HepG2 (cell line): Measurements from ENCODE around the gene HSCB. TPM values are rescaled to one million over a fixed set of nuclear protein-coding genes. Genes with fewer than 3 reads are reported as not detected.

Experiments used
- ASH2L ChIP-seq: fragments of 300-600, 200-600 bp; sonication (generic); IDR thresholded peaks from 2 replicates; pipeline ENCODE4 v1.7.0; 2017; ENCODE audit warnings: low read depth, mild to moderate bottlenecking, moderate library complexity, mixed read lengths, low read length; ENCODE audit not compliant: insufficient read length
- HES4 ChIP-seq: sonication (generic); formaldehyde crosslinking; IDR thresholded peaks from 2 replicates; pipeline ENCODE4 v1.9.0; 2021; ENCODE audit warnings: mild to moderate bottlenecking, missing genetic modification reagents, borderline replicate concordance
- HNRNPLL ChIP-seq: fragments of 200-400 bp; formaldehyde crosslinking; IDR thresholded peaks from 2 replicates; pipeline ENCODE4 v1.6.1; 2017; ENCODE audit warnings: mild to moderate bottlenecking, low read depth, low read length; ENCODE audit not compliant: poor library complexity, severe bottlenecking
- IKZF4 ChIP-seq: sonication (generic); formaldehyde crosslinking; IDR thresholded peaks from 2 replicates; pipeline ENCODE4 v1.5.1; 2020; ENCODE audit warnings: borderline replicate concordance, mild to moderate bottlenecking, low read depth, missing genetic modification reagents; ENCODE audit errors: not compliant biosample characterization
- MED1 ChIP-seq: sonication (generic); formaldehyde crosslinking; IDR thresholded peaks from 2 replicates; pipeline ENCODE4 v1.4.0; 2020; ENCODE audit warnings: missing genetic modification reagents
- PHF8 ChIP-seq: sonication (generic); formaldehyde crosslinking; IDR thresholded peaks from 2 replicates; pipeline ENCODE4 v1.5.0; 2020; ENCODE audit warnings: missing genetic modification reagents
- ZBTB14 ChIP-seq: sonication (generic); formaldehyde crosslinking; IDR thresholded peaks from 2 replicates; pipeline ENCODE4 v1.4.0; 2020; ENCODE audit warnings: missing genetic modification reagents
- ZFP41 ChIP-seq: sonication (generic); formaldehyde crosslinking; IDR thresholded peaks from 2 replicates; pipeline ENCODE4 v1.4.0; 2020; ENCODE audit warnings: mild to moderate bottlenecking, missing genetic modification reagents, borderline replicate concordance
- ZNF563 ChIP-seq: sonication (generic); formaldehyde crosslinking; IDR thresholded peaks from 2 replicates; pipeline ENCODE4 v1.8.0; 2022; ENCODE audit warnings: mild to moderate bottlenecking, moderate library complexity, missing genetic modification reagents
- polyA plus RNA-seq, 8 experiments: library from polyadenylated mRNA; depleted of rRNA in 3 of 8; stranded (reverse) in 7 of 8; unstranded in 1 of 8; fragments of >200 nt; fragmentation: Illumina TruSeq in 4 of 8; extraction: Trizol in 4 of 8; gene quantifications; 2 replicates each; pipeline versions ENCODE4 v1.2.1 to v1.2.3, GENCODE V29; 2011 to 2016; ENCODE audit warnings: low read depth in 4 of 8, missing spikeins in 1 of 8, mixed read lengths in 1 of 8; ENCODE audit not compliant: insufficient read depth in 1 of 8
- total RNA-seq, 5 experiments: library from RNA; depleted of rRNA; stranded (reverse); fragments of >200 nt; fragmentation: Illumina TruSeq; extraction: Trizol; gene quantifications; 2 replicates each; pipeline ENCODE4 v1.2.3, GENCODE V29; 2016; ENCODE audit warnings: low read depth in 1 of 5
- TF ChIP-seq, protein P1 (sequence below): IDR thresholded peaks from 2 replicates; pipeline ENCODE4 v1.6.1; 2016; ENCODE audit warnings: missing compliant biosample characterization, missing genetic modification reagents, borderline replicate concordance
- TF ChIP-seq, protein P2 (sequence below): sonication (generic); formaldehyde crosslinking; IDR thresholded peaks from 2 replicates; pipeline ENCODE4 v1.5.0; 2020; ENCODE audit warnings: missing genetic modification reagents
- TF ChIP-seq, protein P3 (sequence below): sonication (generic); formaldehyde crosslinking; IDR thresholded peaks from 2 replicates; pipeline ENCODE4 v1.9.0; 2021; ENCODE audit warnings: missing genetic modification reagents, borderline replicate concordance
- TF ChIP-seq, protein P4 (sequence below): sonication (generic); formaldehyde crosslinking; IDR thresholded peaks from 2 replicates; pipeline ENCODE4 v1.5.0; 2020; ENCODE audit warnings: missing genetic modification reagents

HSCB gene
- total and polyA plus RNA-seq, 2 of the 13 experiments (the other 11 are each of a cell fraction or from before 2014, with no cell fraction given), result 15.4 to 20.9 TPM

DNA sequence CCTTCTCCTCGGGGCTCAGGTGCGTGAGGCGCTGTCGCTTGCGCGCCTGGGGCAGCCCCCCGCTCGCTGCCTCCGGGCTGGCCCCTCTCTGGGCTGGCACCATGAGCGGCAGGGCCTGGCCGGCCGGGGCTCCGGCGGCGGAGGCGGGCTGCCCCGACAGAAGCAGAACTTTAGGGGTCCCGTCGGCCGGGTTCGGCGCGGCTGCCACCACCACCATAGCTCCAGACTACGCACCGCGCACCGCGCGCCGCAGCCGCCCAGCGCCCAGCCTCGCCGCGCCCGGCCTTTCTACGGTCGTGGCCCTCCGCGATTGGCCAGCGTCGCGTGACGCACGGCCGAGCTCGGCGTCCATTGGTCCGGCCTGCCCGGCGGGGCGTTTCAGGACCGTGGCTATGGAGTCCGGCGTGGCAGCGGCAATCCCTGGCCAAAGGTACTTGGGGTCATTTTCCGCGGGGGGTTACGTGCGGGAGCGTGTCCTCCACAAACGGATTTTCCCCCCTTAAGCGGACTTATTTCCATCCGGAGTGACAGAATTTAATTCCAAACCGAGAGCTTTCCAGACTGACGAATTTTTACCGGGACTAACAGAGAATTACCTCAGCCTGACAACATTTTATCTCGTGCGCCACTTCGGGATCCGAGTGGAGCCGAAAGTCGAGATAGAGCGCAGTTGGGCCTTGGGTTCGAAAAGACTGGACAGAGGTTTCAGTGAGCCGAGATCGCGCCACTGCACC is 58.6 kb downstream of the HSCB start, which contains the start of gene XBP1 (continued):
- peak; percentile 80 for TF ChIP-seq HES4 (CRISPR knock-in tag)
- TF ChIP-seq, protein P1, sequence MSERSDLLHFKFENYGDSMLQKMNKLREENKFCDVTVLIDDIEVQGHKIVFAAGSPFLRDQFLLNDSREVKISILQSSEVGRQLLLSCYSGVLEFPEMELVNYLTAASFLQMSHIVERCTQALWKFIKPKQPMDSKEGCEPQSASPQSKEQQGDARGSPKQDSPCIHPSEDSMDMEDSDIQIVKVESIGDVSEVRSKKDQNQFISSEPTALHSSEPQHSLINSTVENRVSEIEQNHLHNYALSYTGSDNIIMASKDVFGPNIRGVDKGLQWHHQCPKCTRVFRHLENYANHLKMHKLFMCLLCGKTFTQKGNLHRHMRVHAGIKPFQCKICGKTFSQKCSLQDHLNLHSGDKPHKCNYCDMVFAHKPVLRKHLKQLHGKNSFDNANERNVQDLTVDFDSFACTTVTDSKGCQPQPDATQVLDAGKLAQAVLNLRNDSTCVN (CRISPR knock-in tag), result no peak
- TF ChIP-seq, protein P2, sequence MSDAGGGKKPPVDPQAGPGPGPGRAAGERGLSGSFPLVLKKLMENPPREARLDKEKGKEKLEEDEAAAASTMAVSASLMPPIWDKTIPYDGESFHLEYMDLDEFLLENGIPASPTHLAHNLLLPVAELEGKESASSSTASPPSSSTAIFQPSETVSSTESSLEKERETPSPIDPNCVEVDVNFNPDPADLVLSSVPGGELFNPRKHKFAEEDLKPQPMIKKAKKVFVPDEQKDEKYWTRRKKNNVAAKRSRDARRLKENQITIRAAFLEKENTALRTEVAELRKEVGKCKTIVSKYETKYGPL (CRISPR knock-in tag), result no peak
- TF ChIP-seq, protein P3, sequence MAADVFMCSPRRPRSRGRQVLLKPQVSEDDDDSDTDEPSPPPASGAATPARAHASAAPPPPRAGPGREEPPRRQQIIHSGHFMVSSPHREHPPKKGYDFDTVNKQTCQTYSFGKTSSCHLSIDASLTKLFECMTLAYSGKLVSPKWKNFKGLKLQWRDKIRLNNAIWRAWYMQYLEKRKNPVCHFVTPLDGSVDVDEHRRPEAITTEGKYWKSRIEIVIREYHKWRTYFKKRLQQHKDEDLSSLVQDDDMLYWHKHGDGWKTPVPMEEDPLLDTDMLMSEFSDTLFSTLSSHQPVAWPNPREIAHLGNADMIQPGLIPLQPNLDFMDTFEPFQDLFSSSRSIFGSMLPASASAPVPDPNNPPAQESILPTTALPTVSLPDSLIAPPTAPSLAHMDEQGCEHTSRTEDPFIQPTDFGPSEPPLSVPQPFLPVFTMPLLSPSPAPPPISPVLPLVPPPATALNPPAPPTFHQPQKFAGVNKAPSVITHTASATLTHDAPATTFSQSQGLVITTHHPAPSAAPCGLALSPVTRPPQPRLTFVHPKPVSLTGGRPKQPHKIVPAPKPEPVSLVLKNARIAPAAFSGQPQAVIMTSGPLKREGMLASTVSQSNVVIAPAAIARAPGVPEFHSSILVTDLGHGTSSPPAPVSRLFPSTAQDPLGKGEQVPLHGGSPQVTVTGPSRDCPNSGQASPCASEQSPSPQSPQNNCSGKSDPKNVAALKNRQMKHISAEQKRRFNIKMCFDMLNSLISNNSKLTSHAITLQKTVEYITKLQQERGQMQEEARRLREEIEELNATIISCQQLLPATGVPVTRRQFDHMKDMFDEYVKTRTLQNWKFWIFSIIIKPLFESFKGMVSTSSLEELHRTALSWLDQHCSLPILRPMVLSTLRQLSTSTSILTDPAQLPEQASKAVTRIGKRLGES (CRISPR knock-in tag), result no peak
- peak; percentile 82 for TF ChIP-seq ZNF563 (CRISPR knock-in tag)
- TF ChIP-seq PHF8, result 0 out of 2 replicates have a peak, but pooled peaks have one; percentile 51
- TF ChIP-seq HNRNPLL, result peak; percentile 90
- TF ChIP-seq ZFP41 (CRISPR knock-in tag), result no peak
- peak; percentile 83 for TF ChIP-seq IKZF4 (CRISPR knock-in tag)
- TF ChIP-seq, protein P4, sequence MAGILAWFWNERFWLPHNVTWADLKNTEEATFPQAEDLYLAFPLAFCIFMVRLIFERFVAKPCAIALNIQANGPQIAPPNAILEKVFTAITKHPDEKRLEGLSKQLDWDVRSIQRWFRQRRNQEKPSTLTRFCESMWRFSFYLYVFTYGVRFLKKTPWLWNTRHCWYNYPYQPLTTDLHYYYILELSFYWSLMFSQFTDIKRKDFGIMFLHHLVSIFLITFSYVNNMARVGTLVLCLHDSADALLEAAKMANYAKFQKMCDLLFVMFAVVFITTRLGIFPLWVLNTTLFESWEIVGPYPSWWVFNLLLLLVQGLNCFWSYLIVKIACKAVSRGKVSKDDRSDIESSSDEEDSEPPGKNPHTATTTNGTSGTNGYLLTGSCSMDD, result no peak
- TF ChIP-seq MED1, result peak; percentile 69
- TF ChIP-seq ASH2L, result peak; percentile 70
- TF ChIP-seq ZBTB14, result no peak
